Endothelial cell of umbilical vein (primary cell): Measurements from ENCODE around the gene ATG7. TPM values are rescaled to one million over a fixed set of nuclear protein-coding genes. Genes with fewer than 3 reads are reported as not detected.

ENCODE experiments used
- BruUV-seq: library from RNA; stranded (reverse); fragments of 400-500 nt; replicated peaks from 2 replicates; lab custom pipeline; 2021; lab: Mats Ljungman, UMichigan
- CTCF ChIA-PET: fragments of 300-600, 350-600 bp; sonication (Branson Sonifier 250); formaldehyde crosslinking; loops from one replicate; lab custom pipeline; 2021; ENCODE audit warnings: antibody characterized with exemption, inconsistent platforms; lab: Charles Lee
- POLR2A ChIA-PET: fragments of 300-600, 350-600 bp; sonication (Branson Sonifier 250); formaldehyde crosslinking; loops from one replicate; lab custom pipeline; 2021; ENCODE audit warnings: antibody characterized with exemption, inconsistent platforms; lab: Charles Lee
- DNase-seq: peaks from one replicate; pipeline ENCODE4 v3.0.0-alpha.2; 2011; ENCODE audit warnings: low read depth, low spot score
- FAIRE-seq: peaks from 2 replicates; lab custom pipeline; 2011; peaks lifted over from hg19 to GRCh38; lab: Jason Lieb, UNC
- H2AFZ ChIP-seq: 2 replicates; pipeline ENCODE4 v1.6.0; 2012; ENCODE audit warnings: low read depth, low read length, control low read depth, inconsistent platforms
- H3K27ac ChIP-seq: 2 replicates; pipeline ENCODE4 v1.5.1; 2011; ENCODE audit warnings: low read depth, mild to moderate bottlenecking, control low read depth, low read length, moderate library complexity; ENCODE audit not compliant: insufficient read depth
- H3K27me3 ChIP-seq, 2 experiments: 2 replicates each; pipeline versions ENCODE4 v1.6.0 to v1.6.1; 2011; ENCODE audit warnings: low read length in 2 of 2, mixed read lengths in 1 of 2; ENCODE audit not compliant: control insufficient read depth in 2 of 2, insufficient read depth in 2 of 2
- H3K36me3 ChIP-seq, 2 experiments: 2 replicates in 1 of 2; 3 replicates in 1 of 2; pipeline ENCODE4 v1.5.1; 2011; ENCODE audit warnings: low read length in 2 of 2, mild to moderate bottlenecking in 1 of 2, moderate library complexity in 1 of 2; ENCODE audit not compliant: control insufficient read depth in 2 of 2, insufficient read depth in 2 of 2; ENCODE audit errors: extremely low read depth in 1 of 2
- H3K4me1 ChIP-seq: 3 replicates; pipeline ENCODE4 v1.5.1; 2011; ENCODE audit warnings: mild to moderate bottlenecking, low read length; ENCODE audit not compliant: control insufficient read depth, insufficient read depth; ENCODE audit errors: extremely low read depth
- H3K4me2 ChIP-seq: 2 replicates; pipeline ENCODE4 v1.6.1; 2011; ENCODE audit warnings: low read length, control low read depth, mixed read lengths; ENCODE audit not compliant: insufficient read depth
- H3K4me3 ChIP-seq, 3 experiments: fragments of 200-600 bp in 1 of 3; sonication (generic), shearing (Covaris generic) in 1 of 3; replicated peaks in 1 of 3; 2 replicates each; pipeline ENCODE4 v1.5.1; 2011 to 2016; ENCODE audit warnings: control low read depth in 3 of 3, low read length in 3 of 3, mild to moderate bottlenecking in 2 of 3, inconsistent platforms in 1 of 3, low read depth in 1 of 3, moderate library complexity in 1 of 3; ENCODE audit not compliant: insufficient read depth in 1 of 3
- H3K79me2 ChIP-seq: 2 replicates; pipeline ENCODE4 v1.6.0; 2012; ENCODE audit warnings: low read length, inconsistent platforms; ENCODE audit not compliant: control insufficient read depth, insufficient read depth
- H3K9ac ChIP-seq: replicated peaks from 2 replicates; pipeline ENCODE3; 2011; ENCODE audit warnings: low read length, control low read depth; ENCODE audit not compliant: insufficient read depth; ENCODE audit errors: extremely low read depth
- H3K9me1 ChIP-seq: replicated peaks from 3 replicates; pipeline ENCODE4 v1.6.0; 2011; ENCODE audit warnings: mild to moderate bottlenecking, low read length; ENCODE audit not compliant: control insufficient read depth, insufficient read depth; ENCODE audit errors: extremely low read depth
- H3K9me3 ChIP-seq: replicated peaks from 2 replicates; pipeline ENCODE4 v1.5.1; 2012; ENCODE audit warnings: low read length, inconsistent platforms; ENCODE audit not compliant: control insufficient read depth, insufficient read depth
- H4K20me1 ChIP-seq: replicated peaks from 2 replicates; pipeline ENCODE3; 2011; ENCODE audit warnings: mild to moderate bottlenecking, low read length; ENCODE audit not compliant: control insufficient read depth, insufficient read depth; ENCODE audit errors: extremely low read depth
- EZH2 ChIP-seq: IDR thresholded peaks from 2 replicates; pipeline ENCODE4 v1.6.1; 2012; ENCODE audit warnings: borderline replicate concordance, low read depth, mild to moderate bottlenecking, moderate library complexity, low read length, inconsistent platforms; ENCODE audit not compliant: severe bottlenecking
- FOS ChIP-seq: IDR thresholded peaks from 2 replicates; pipeline ENCODE4 v1.6.1; 2011; ENCODE audit warnings: mild to moderate bottlenecking, low read length, moderate library complexity, borderline replicate concordance; ENCODE audit not compliant: insufficient read depth
- GATA2 ChIP-seq: IDR thresholded peaks from 2 replicates; pipeline ENCODE4 v1.7.0; 2011; ENCODE audit warnings: low read depth, mild to moderate bottlenecking, moderate library complexity, mixed read lengths, low read length; ENCODE audit not compliant: insufficient read length, insufficient read depth
- JUN ChIP-seq: IDR thresholded peaks from 2 replicates; pipeline ENCODE4 v1.6.1; 2011; ENCODE audit warnings: borderline replicate concordance, low read depth; ENCODE audit not compliant: insufficient read length, insufficient read depth
- MYC ChIP-seq: IDR thresholded peaks from one replicate; pipeline ENCODE4 v1.6.1; 2011; ENCODE audit warnings: mild to moderate bottlenecking, low read depth, low read length
- POLR2A ChIP-seq: IDR thresholded peaks from 2 replicates; pipeline ENCODE4 v1.6.1; 2012; ENCODE audit warnings: low read depth, mild to moderate bottlenecking, control low read depth, low read length
- POLR2AphosphoS5 ChIP-seq: IDR thresholded peaks from 2 replicates; pipeline ENCODE4 v1.6.1; 2012; ENCODE audit warnings: low read depth, mild to moderate bottlenecking, control low read depth, low read length, moderate library complexity; ENCODE audit not compliant: insufficient read depth
- dilution Hi-C: fragments of 300-500 bp; cut with MboI; formaldehyde crosslinking; loops from one replicate; pipeline ENCODE4 v1.15.0; 2019; ENCODE audit warnings: low sequenced_read_pairs; ENCODE audit not compliant: extremely low pct_ligation_motif_present
- intact Hi-C: fragments of 100-400 bp; cut with micrococcal nuclease; formaldehyde crosslinking; loops from one replicate; pipeline ENCODE4 v1.10.0; 2022
- polyA plus RNA-seq, 4 experiments: library from polyadenylated mRNA; depleted of rRNA in 3 of 4; stranded (reverse) in 3 of 4; unstranded in 1 of 4; fragments of >200 nt; gene quantifications; 2 replicates each; pipeline versions ENCODE4 v1.2.1 to v1.2.3, GENCODE V29; 2011 to 2012; ENCODE audit warnings: missing spikeins in 1 of 4
- total RNA-seq: library from RNA; stranded (reverse); gene quantifications from 2 replicates; pipeline ENCODE4 v1.2.3, GENCODE V29; 2021
- TF ChIP-seq, protein P1 (sequence below), 2 donors: IDR thresholded peaks; 1 replicate in 1 of 2; 2 replicates in 1 of 2; pipeline ENCODE4 v1.5.1; 2011; ENCODE audit warnings: low read length in 2 of 2, mild to moderate bottlenecking in 2 of 2, moderate library complexity in 2 of 2, control low read depth in 1 of 2, inconsistent platforms in 1 of 2, low read depth in 1 of 2; ENCODE audit not compliant: insufficient read depth in 1 of 2; ENCODE audit errors: extremely low read depth in 1 of 2
- TF ChIP-seq, protein P2 (sequence below): IDR thresholded peaks from 2 replicates; pipeline ENCODE4 v1.6.1; 2011; ENCODE audit not compliant: insufficient read depth, insufficient read length

Gene ATG7
- total and polyA plus RNA-seq, 2 donors (not counting 3 experiments of a cell fraction or from before 2014, with no cell fraction given) = 30.8 to 48.3 TPM

- peaks cover 50% of the 10 kb centered on the region for H3K4me1 ChIP-seq
- no peaks in the 10 kb centered on the region for H3K9me1 ChIP-seq
- ChIA-PET CTCF (no interaction called here), POLR2A (no interaction called here)
- peaks cover 14 to 27% of the 10 kb centered on the region in 2 experiments for H3K36me3 ChIP-seq
- no TSS peak for BruUV-seq
- no peaks in the 10 kb centered on the region for H3K9me3 ChIP-seq
- DNase-seq = no peak
- H3K4me3 ChIP-seq = no peak overlapping the region
- no peak for FAIRE-seq
- no peak overlapping the region for H3K4me2 ChIP-seq
- no peaks in the 10 kb centered on the region for H3K27me3 ChIP-seq
- no peak overlapping the region for H3K27ac ChIP-seq
- no peaks in the 10 kb centered on the region for H4K20me1 ChIP-seq
- no peak overlapping the region for H2AFZ ChIP-seq
- dilution Hi-C loops = no loop called here
- intact Hi-C loops = loop anchor here (5.0 to 10.0 kb wide), 3 partner anchors 151 to 361 kb away; no protein-coding TSS in a partner anchor
- TF ChIP-seq POLR2AphosphoS5 = no peak
- TF ChIP-seq EZH2 = no peak
- no peak for TF ChIP-seq JUN
- TF ChIP-seq POLR2A = no peak
- no peak for TF ChIP-seq FOS
- TF ChIP-seq, protein P1, sequence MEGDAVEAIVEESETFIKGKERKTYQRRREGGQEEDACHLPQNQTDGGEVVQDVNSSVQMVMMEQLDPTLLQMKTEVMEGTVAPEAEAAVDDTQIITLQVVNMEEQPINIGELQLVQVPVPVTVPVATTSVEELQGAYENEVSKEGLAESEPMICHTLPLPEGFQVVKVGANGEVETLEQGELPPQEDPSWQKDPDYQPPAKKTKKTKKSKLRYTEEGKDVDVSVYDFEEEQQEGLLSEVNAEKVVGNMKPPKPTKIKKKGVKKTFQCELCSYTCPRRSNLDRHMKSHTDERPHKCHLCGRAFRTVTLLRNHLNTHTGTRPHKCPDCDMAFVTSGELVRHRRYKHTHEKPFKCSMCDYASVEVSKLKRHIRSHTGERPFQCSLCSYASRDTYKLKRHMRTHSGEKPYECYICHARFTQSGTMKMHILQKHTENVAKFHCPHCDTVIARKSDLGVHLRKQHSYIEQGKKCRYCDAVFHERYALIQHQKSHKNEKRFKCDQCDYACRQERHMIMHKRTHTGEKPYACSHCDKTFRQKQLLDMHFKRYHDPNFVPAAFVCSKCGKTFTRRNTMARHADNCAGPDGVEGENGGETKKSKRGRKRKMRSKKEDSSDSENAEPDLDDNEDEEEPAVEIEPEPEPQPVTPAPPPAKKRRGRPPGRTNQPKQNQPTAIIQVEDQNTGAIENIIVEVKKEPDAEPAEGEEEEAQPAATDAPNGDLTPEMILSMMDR (IDR thresholded peaks at IDR 0.05; ENCODE audit: extremely low read depth in 1 of 2, insufficient read depth in 1 of 2, low read depth in 1 of 2, low read length in 2 of 2) = no peak
- TF ChIP-seq, protein P2, sequence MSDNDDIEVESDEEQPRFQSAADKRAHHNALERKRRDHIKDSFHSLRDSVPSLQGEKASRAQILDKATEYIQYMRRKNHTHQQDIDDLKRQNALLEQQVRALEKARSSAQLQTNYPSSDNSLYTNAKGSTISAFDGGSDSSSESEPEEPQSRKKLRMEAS = no peak
- no peak for TF ChIP-seq GATA2
- no peak for TF ChIP-seq MYC
- H3K9ac ChIP-seq = no peak overlapping the region
- H3K79me2 ChIP-seq = peaks cover 81% of the 10 kb centered on the region
Measured at GRCh38 chr3:11565932-11566331, 293.7 kb downstream of the ATG7 start.
